SK-MEL-5 (cell line): Measurements from ENCODE around the gene ISG15. TPM values are rescaled to one million over a fixed set of nuclear protein-coding genes. Genes with fewer than 3 reads are reported as not detected.
"Not testable (repeated sequence)": the region's sequence is repeated elsewhere in the genome, so short reads cannot be mapped to it uniquely, and the experiment has no call there.

Experiments used
- DNase-seq: peaks from one replicate; pipeline ENCODE4 v3.0.0-alpha.2; 2016; ENCODE audit warnings: low read depth, low spot score
- in situ Hi-C: cut with HindIII; loops from 2 replicates; pipeline ENCODE4 v1.10.0; 2016; ENCODE audit warnings: low sequenced_read_pairs, high pct_unique_total_duplicates, low pct_unique_long_range_greater_than_20kb
- total RNA-seq: library from RNA; depleted of rRNA; stranded (reverse); fragments of >200 nt; shearing (Covaris generic); gene quantifications from 2 replicates; pipeline ENCODE4 v1.2.3, GENCODE V29; 2014

Gene ISG15
- total RNA-seq, 1 experiment from 2014 or later, result 6.2 TPM

GRCh38 chr1:973459-974292 is 39.6 kb upstream of the ISG15 start:
- DNase-seq, result no peak
- in situ Hi-C loops, result no loop called here

- in situ Hi-C loops, result no loop called here
- no peak for DNase-seq
Observed at GRCh38 chr1:974293-974640, 39.0 kb upstream of the ISG15 start.

- DNase-seq, result no peak
- in situ Hi-C loops, result no loop called here
Observed at GRCh38 chr1:974687-975328, 38.5 kb upstream of the ISG15 start.

- in situ Hi-C loops, result no loop called here
- no peak for DNase-seq
Observed at GRCh38 chr1:975365-975764, 37.9 kb upstream of the ISG15 start.

GRCh38 chr1:975896-976683 is 37.2 kb upstream of the ISG15 start:
- in situ Hi-C loops, result no loop called here

GRCh38 chr1:976791-977190 is 36.5 kb upstream of the ISG15 start:
- in situ Hi-C loops, DNase-seq: not testable (repeated sequence)

More at GRCh38 chr1:975896-976683, 37.2 kb upstream of the ISG15 start:
- peak; percentile 77 for DNase-seq

GRCh38 chr1:978069-978834 is 35.0 kb upstream of the ISG15 start:
- no peak for DNase-seq
- in situ Hi-C loops, result no loop called here

- in situ Hi-C loops, result no loop called here
Observed at GRCh38 chr1:978835-979743, 34.2 kb upstream of the ISG15 start.

GRCh38 chr1:979744-980072 is 33.6 kb upstream of the ISG15 start:
- in situ Hi-C loops, result no loop called here
- DNase-seq, result no peak

More at GRCh38 chr1:978835-979743, 34.2 kb upstream of the ISG15 start:
- no peak for DNase-seq

- in situ Hi-C loops, result no loop called here
- DNase-seq, result no peak
Observed at GRCh38 chr1:980137-980571, 33.1 kb upstream of the ISG15 start.

GRCh38 chr1:980602-981395 is 32.5 kb upstream of the ISG15 start:
- DNase-seq, result no peak
- in situ Hi-C loops, result no loop called here

GRCh38 chr1:981491-981954 is 31.8 kb upstream of the ISG15 start:
- in situ Hi-C loops, result no loop called here
- DNase-seq, result no peak

- in situ Hi-C loops, result no loop called here
- no peak for DNase-seq
Observed at GRCh38 chr1:981955-982558, 31.2 kb upstream of the ISG15 start, which contains the start of gene PERM1. TSS of gene PERM1 (minus strand) at chr1:982093. CDS start at chr1:981029, 1,064 bp downstream.

GRCh38 chr1:982765-983436 is 30.4 kb upstream of the ISG15 start:
- in situ Hi-C loops, result no loop called here
- no peak for DNase-seq

- peak; percentile 36 for DNase-seq
- in situ Hi-C loops, result no loop called here
Observed at GRCh38 chr1:983798-984475, 29.4 kb upstream of the ISG15 start.
